ENCODE measurements around the gene WDR90. TPM values are rescaled to one million over a fixed set of nuclear protein-coding genes. Genes with fewer than 3 reads are reported as not detected.

Gene WDR90
- total RNA-seq, 1 donor from 2014 or later: 9.3 TPM

- H3K9ac ChIP-seq: no peak overlapping the region
- no peak overlapping the region for H3K4me3 ChIP-seq
- peaks cover 29% of the 10 kb centered on the region for H3F3A ChIP-seq (ENCODE audit: low read depth)
- no peak overlapping the region for H3K27ac ChIP-seq
- H3K36me3 ChIP-seq: no peaks in the 10 kb centered on the region
- no peak overlapping the region for H3K27ac Mint-ChIP-seq
- peaks cover 30% of the 10 kb centered on the region for H3K4me1 Mint-ChIP-seq
- H3K27me3 ChIP-seq: no peaks in the 10 kb centered on the region
- TF ChIP-seq CTCF (IDR thresholded peaks at IDR 0.05) (no peak), EZH2phosphoT487 (IDR thresholded peaks at IDR 0.05) (no peak), EZH2 (IDR thresholded peaks at IDR 0.05) (no peak)
- H3K4me3 Mint-ChIP-seq: no peak overlapping the region
- H3K4me1 ChIP-seq: peaks cover 21% of the 10 kb centered on the region
- H3K79me2 ChIP-seq (ENCODE audit: low read depth): no peaks in the 10 kb centered on the region
- H4K20me1 ChIP-seq (ENCODE audit: low read depth): peaks cover 22% of the 10 kb centered on the region
- DNase-seq (ENCODE audit: low spot score): no peak
- peaks cover 5% of the 10 kb centered on the region for H3K36me3 Mint-ChIP-seq
- H3K9me3 ChIP-seq (ENCODE audit: low read depth): no peaks in the 10 kb centered on the region
- no peak overlapping the region for H2AFZ ChIP-seq (replicated peaks)
- peaks cover 5% of the 10 kb centered on the region for H3K27me3 Mint-ChIP-seq (ENCODE audit: insufficient read depth, low read depth)
- no peaks in the 10 kb centered on the region for H3K9me3 Mint-ChIP-seq
- no peak overlapping the region for H3K4me2 ChIP-seq
These were observed 22.2 kb upstream of the WDR90 start for GRCh38 chr16:626787-627453.

- Mint-ChIP-seq H3K4me3 (peak overlapping the region; percentile 35), H3K4me1 (peaks cover 30% of the 10 kb centered on the region), H3K27ac (no peak overlapping the region), H3K27me3 (ENCODE audit: insufficient read depth, low read depth) (peaks cover 5% of the 10 kb centered on the region), H3K9me3 (no peaks in the 10 kb centered on the region), H3K36me3 (peaks cover 5% of the 10 kb centered on the region)
- no peak overlapping the region for H2AFZ ChIP-seq (replicated peaks)
- H3K4me1 ChIP-seq: peaks cover 26% of the 10 kb centered on the region
- no peaks in the 10 kb centered on the region for H3K79me2 ChIP-seq (ENCODE audit: low read depth)
- H3K9me3 ChIP-seq (ENCODE audit: low read depth): no peaks in the 10 kb centered on the region
- TF ChIP-seq EZH2 (IDR thresholded peaks at IDR 0.05): no peak
- TF ChIP-seq CTCF (IDR thresholded peaks at IDR 0.05): no peak
- no peak overlapping the region for H3K4me3 ChIP-seq
- H4K20me1 ChIP-seq (ENCODE audit: low read depth): peaks cover 26% of the 10 kb centered on the region
- H3F3A ChIP-seq (ENCODE audit: low read depth): peaks cover 24% of the 10 kb centered on the region
- H3K36me3 ChIP-seq: no peaks in the 10 kb centered on the region
- no peak overlapping the region for H3K9ac ChIP-seq
- H3K27me3 ChIP-seq: no peaks in the 10 kb centered on the region
- no peak for DNase-seq (ENCODE audit: low spot score)
- no peak overlapping the region for H3K4me2 ChIP-seq
- no peak overlapping the region for H3K27ac ChIP-seq
These were observed 21.5 kb upstream of the WDR90 start for GRCh38 chr16:627454-628239.

GRCh38 chr16:628321-629061, 20.7 kb upstream of the WDR90 start:
- H3K4me1 ChIP-seq: peaks cover 26% of the 10 kb centered on the region
- no peaks in the 10 kb centered on the region for H3K27me3 ChIP-seq
- peak overlapping the region; percentile 81 for H3K4me3 Mint-ChIP-seq
- H3K27ac Mint-ChIP-seq: peak overlapping the region; percentile 97
- peak overlapping the region; percentile 93 for H3K4me2 ChIP-seq
- H3K36me3 ChIP-seq: no peaks in the 10 kb centered on the region
- no peak for TF ChIP-seq EZH2 (IDR thresholded peaks at IDR 0.05)
- TF ChIP-seq EZH2phosphoT487 (IDR thresholded peaks at IDR 0.05): no peak
- TF ChIP-seq CTCF (IDR thresholded peaks at IDR 0.05): no peak
- peaks cover 24% of the 10 kb centered on the region for H3F3A ChIP-seq (ENCODE audit: low read depth)
- no peak overlapping the region for H3K9ac ChIP-seq
- no peak for DNase-seq (ENCODE audit: low spot score)
- H3K4me1 Mint-ChIP-seq: peaks cover 30% of the 10 kb centered on the region
- H3K79me2 ChIP-seq (ENCODE audit: low read depth): no peaks in the 10 kb centered on the region
- H4K20me1 ChIP-seq (ENCODE audit: low read depth): peaks cover 26% of the 10 kb centered on the region
- H3K4me3 ChIP-seq: no peak overlapping the region
- peaks cover 5% of the 10 kb centered on the region for H3K36me3 Mint-ChIP-seq
- H3K27ac ChIP-seq: peak overlapping the region; percentile 89
- peaks cover 5% of the 10 kb centered on the region for H3K27me3 Mint-ChIP-seq (ENCODE audit: insufficient read depth, low read depth)
- H3K9me3 ChIP-seq (ENCODE audit: low read depth): no peaks in the 10 kb centered on the region
- H3K9me3 Mint-ChIP-seq: no peaks in the 10 kb centered on the region
- no peak overlapping the region for H2AFZ ChIP-seq (replicated peaks)
